GM12878 (cell line): ENCODE measurements around the gene GJD2. TPM values are rescaled to one million over a fixed set of nuclear protein-coding genes. Genes with fewer than 3 reads are reported as not detected.

ENCODE experiments used
- ATAC-seq: fragments of 200-7000 bp; cut with Tn5 transposase; 3 replicates; pipeline ENCODE4 v1.9.1; 2020; ENCODE audit warnings: mild to moderate bottlenecking, moderate library complexity
- BruUV-seq: library from RNA; stranded (reverse); fragments of 400-500 nt; replicated peaks from 2 replicates; lab custom pipeline; 2021; lab: Mats Ljungman, UMichigan
- CTCF ChIA-PET: fragments of 300-600 bp; sonication (Branson Sonifier 250); formaldehyde crosslinking; extraction: SDS; loops from one replicate; lab custom pipeline; 2021; ENCODE audit warnings: inconsistent platforms; lab: Yijun Ruan, JAX
- POLR2A ChIA-PET: fragments of 350-600 bp; formaldehyde crosslinking; extraction: SDS; loops from one replicate; lab custom pipeline; 2021; ENCODE audit warnings: inconsistent platforms; lab: Charles Lee
- RAD21 ChIA-PET: fragments of 300-600 bp; sonication (Branson Sonifier 250); formaldehyde crosslinking; loops from one replicate; lab custom pipeline; 2023; ENCODE audit warnings: antibody characterized with exemption; ENCODE audit not compliant: unreplicated experiment; lab: Charles Lee
- SMC1A ChIA-PET: fragments of 300-600 bp; sonication (Branson Sonifier 250); formaldehyde crosslinking; loops from one replicate; lab custom pipeline; 2023; ENCODE audit not compliant: unreplicated experiment, uncharacterized antibody; lab: Charles Lee
- DNase-seq: peaks from one replicate; pipeline ENCODE4 v3.0.0-alpha.2; 2011; ENCODE audit warnings: low read depth, low spot score
- FAIRE-seq: peaks from 3 replicates; lab custom pipeline; 2011; peaks lifted over from hg19 to GRCh38; lab: Jason Lieb, UNC
- H2AFZ ChIP-seq: 2 replicates; pipeline ENCODE4 v1.6.0; 2011; ENCODE audit warnings: low read depth, low read length, control low read depth; ENCODE audit not compliant: control insufficient read depth
- H3K27ac ChIP-seq: 2 replicates; pipeline ENCODE4 v1.5.1; 2011; ENCODE audit warnings: control low read depth; ENCODE audit not compliant: control insufficient read depth, insufficient read depth
- H3K27me3 ChIP-seq, 2 experiments: replicated peaks in 1 of 2; 2 replicates each; pipeline versions ENCODE4 v1.6.0 to v1.6.1; 2011; ENCODE audit warnings: low read length in 1 of 2; ENCODE audit not compliant: control insufficient read depth in 2 of 2, insufficient read depth in 2 of 2
- H3K36me3 ChIP-seq, 2 experiments: 2 replicates each; pipeline ENCODE4 v1.5.1; 2011; ENCODE audit warnings: low read length in 1 of 2; ENCODE audit not compliant: control insufficient read depth in 2 of 2, insufficient read depth in 2 of 2
- H3K4me1 ChIP-seq: 2 replicates; pipeline ENCODE4 v1.6.1; 2011; ENCODE audit warnings: mild to moderate bottlenecking, low read length, moderate library complexity, mixed read lengths; ENCODE audit not compliant: control insufficient read depth, insufficient read depth
- H3K4me2 ChIP-seq: 2 replicates; pipeline ENCODE4 v1.6.0; 2011; ENCODE audit warnings: control low read depth; ENCODE audit not compliant: control insufficient read depth, insufficient read depth
- H3K4me3 ChIP-seq: fragments of 200-600 bp; sonication (generic); 2 replicates; pipeline ENCODE4 v1.5.1; 2016
- H3K79me2 ChIP-seq: 2 replicates; pipeline ENCODE4 v1.6.0; 2011; ENCODE audit warnings: low read length; ENCODE audit not compliant: control insufficient read depth, insufficient read depth
- H3K9ac ChIP-seq: 2 replicates; pipeline ENCODE4 v1.8.0; 2011; ENCODE audit warnings: low read length, control low read depth, mixed read lengths; ENCODE audit not compliant: control insufficient read depth, insufficient read depth
- H3K9me3 ChIP-seq: replicated peaks from 3 replicates; pipeline ENCODE4 v1.5.1; 2011; ENCODE audit warnings: mild to moderate bottlenecking, low read length; ENCODE audit not compliant: control insufficient read depth, insufficient read depth
- H4K20me1 ChIP-seq: 2 replicates; pipeline ENCODE4 v1.6.0; 2011; ENCODE audit not compliant: control insufficient read depth, insufficient read depth
- BCL3 ChIP-seq: IDR thresholded peaks from 2 replicates; pipeline ENCODE4 v1.6.1; 2011; ENCODE audit warnings: borderline replicate concordance, low read depth, mild to moderate bottlenecking, moderate library complexity, low read length; ENCODE audit not compliant: insufficient read depth, poor library complexity, severe bottlenecking
- HDAC6 ChIP-seq: fragments of 200-600 bp; sonication (generic); IDR thresholded peaks from one replicate; pipeline ENCODE4 v1.8.0; 2017; ENCODE audit warnings: antibody characterized with exemption; ENCODE audit not compliant: unreplicated experiment
- IKZF1 ChIP-seq: fragments of 450-650 bp; conservative IDR thresholded peaks from 2 replicates; pipeline ENCODE4 v1.6.1; 2017; ENCODE audit warnings: antibody characterized with exemption, mild to moderate bottlenecking
- IRF3 ChIP-seq: fragments of 450-650 bp; IDR thresholded peaks from 2 replicates; pipeline ENCODE4 v1.6.1; 2014; ENCODE audit warnings: mild to moderate bottlenecking
- JUND ChIP-seq: IDR thresholded peaks from 2 replicates; pipeline ENCODE4 v1.6.1; 2012; ENCODE audit warnings: low read depth, mild to moderate bottlenecking, low read length, improper control_type of control experiment, moderate library complexity
- RAD21 ChIP-seq: IDR thresholded peaks from 2 replicates; pipeline ENCODE4 v1.6.1; 2011; ENCODE audit warnings: mild to moderate bottlenecking, low read depth, low read length, moderate library complexity; ENCODE audit not compliant: insufficient read depth
- TAF1 ChIP-seq: IDR thresholded peaks from 2 replicates; pipeline ENCODE4 v1.6.1; 2011; ENCODE audit warnings: mild to moderate bottlenecking, low read depth, low read length, borderline replicate concordance
- ZBTB33 ChIP-seq: fragments of 450-650 bp; IDR thresholded peaks from 2 replicates; pipeline ENCODE4 v1.6.1; 2017; ENCODE audit warnings: mild to moderate bottlenecking
- ZNF207 ChIP-seq: fragments of 450-650 bp; IDR thresholded peaks from 2 replicates; pipeline ENCODE4 v1.6.1; 2014; ENCODE audit warnings: antibody characterized with exemption, mild to moderate bottlenecking, borderline replicate concordance
- WGBS: methylation state at CpG from one replicate; pipeline ENCODE4 v1.1.6; 2016; ENCODE audit warnings: low lambda C conversion rate; ENCODE audit not compliant: insufficient replicate concordance, insufficient coverage; ENCODE audit errors: missing lambda C conversion rate; 5-methylcytosine and 5-hydroxymethylcytosine counted together
- in situ Hi-C: fragments of 300-500 bp; cut with MboI; formaldehyde crosslinking; loops from 9 replicates; pipeline ENCODE4 v1.14.3; 2018; ENCODE audit warnings: mixed read lengths
- intact Hi-C: fragments of 100-400 bp; cut with micrococcal nuclease; formaldehyde crosslinking; loops from one replicate; pipeline ENCODE4 v1.14.2; 2022; ENCODE audit not compliant: unreplicated experiment
- polyA plus RNA-seq, 11 experiments: library from polyadenylated mRNA; depleted of rRNA in 4 of 11; unstranded in 6 of 11; stranded (reverse) in 5 of 11; fragments of >200 nt; fragmentation: Nextera tagmentation in 4 of 11; fragmentation: Illumina TruSeq in 1 of 11; extraction: Ambion mirVana in 4 of 11; extraction: Trizol in 1 of 11; gene quantifications; 1 replicate in 1 of 11; 2 replicates in 10 of 11; pipeline versions ENCODE4 v1.2.1 to v1.2.3, GENCODE V29; 2011 to 2016; ENCODE audit warnings: inconsistent platforms in 2 of 11, missing spikeins in 2 of 11, low read depth in 1 of 11
- total RNA-seq, 4 experiments: library from RNA; depleted of rRNA in 3 of 4; stranded (reverse); fragments of >200 nt in 3 of 4; fragmentation: Illumina TruSeq in 1 of 4; extraction: Trizol in 1 of 4; gene quantifications; 2 replicates each; pipeline versions ENCODE4 v1.2.1 to v1.2.3, GENCODE V29; 2013 to 2021

Gene GJD2
- total and polyA plus RNA-seq, 10 of the 15 experiments (the other 5 are each of a cell fraction or from before 2014, with no cell fraction given), result not detected

GRCh38 chr15:34726406-34727100, 28.2 kb downstream of the GJD2 start:
- ChIA-PET CTCF (no interaction called here), RAD21 (no interaction called here), POLR2A (no interaction called here), SMC1A (no interaction called here)
- no peaks in the 10 kb centered on the region for H3K9me3 ChIP-seq
- no peak overlapping the region for H3K9ac ChIP-seq
- H3K79me2 ChIP-seq, result no peaks in the 10 kb centered on the region
- no peak overlapping the region for H3K4me3 ChIP-seq
- DNase-seq (no peak), ATAC-seq (no peak), FAIRE-seq (no peak)
- no peaks in the 10 kb centered on the region for H3K36me3 ChIP-seq
- H4K20me1 ChIP-seq, result no peaks in the 10 kb centered on the region
- H3K27ac ChIP-seq, result no peak overlapping the region
- no TSS peak for BruUV-seq
- TF ChIP-seq TAF1 (no peak), RAD21 (no peak)
- intact Hi-C loops, result no loop called here
- no peak overlapping the region for H2AFZ ChIP-seq
- H3K27me3 ChIP-seq, result peaks cover 0 to 2% of the 10 kb centered on the region in 2 experiments; a peak in 1 of 4 replicates
- H3K4me1 ChIP-seq, result no peaks in the 10 kb centered on the region
- in situ Hi-C loops, result no loop called here
- H3K4me2 ChIP-seq, result no peak overlapping the region
- 0% methylated on average over 2 of the region's 2 CpGs for WGBS

DNA sequence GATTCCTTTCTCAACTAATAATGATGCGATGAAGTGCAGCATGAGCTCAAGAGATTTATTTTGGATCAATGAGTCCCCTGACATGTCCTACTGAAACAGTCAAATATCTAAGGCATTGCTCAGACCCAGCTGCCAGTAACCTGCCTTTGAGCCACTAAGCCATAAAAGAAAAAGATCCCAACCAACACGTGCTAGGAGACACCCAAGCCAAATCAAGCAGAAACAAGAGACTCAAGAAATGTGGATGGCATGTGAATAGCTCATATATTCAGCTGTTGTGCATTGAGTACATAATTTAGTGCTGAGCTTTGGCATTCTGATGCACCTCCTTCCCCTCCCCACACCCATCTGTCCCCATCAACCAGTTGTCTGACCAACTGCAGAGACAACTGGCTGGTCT, 29.2 kb downstream of the GJD2 start:
- H3K79me2 ChIP-seq, result no peaks in the 10 kb centered on the region
- H3K4me2 ChIP-seq, result no peak overlapping the region
- SMC1A ChIA-PET, result no interaction called here
- H3K27me3 ChIP-seq, result peaks cover 0 to 2% of the 10 kb centered on the region in 2 experiments; a peak in 1 of 4 replicates
- FAIRE-seq (no peak), ATAC-seq (no peak), DNase-seq (no peak)
- no peak overlapping the region for H2AFZ ChIP-seq
- CTCF ChIA-PET, result interaction anchor here (1.0 kb wide), 1 partner anchor 17 kb away, joined by 4 read pairs; no protein-coding TSS in a partner anchor
- no peak overlapping the region for H3K27ac ChIP-seq
- no peaks in the 10 kb centered on the region for H3K9me3 ChIP-seq
- POLR2A ChIA-PET, result no interaction called here
- 52% methylated on average over 2 of the region's 2 CpGs for WGBS
- intact Hi-C loops (no loop called here), in situ Hi-C loops (no loop called here)
- H3K4me1 ChIP-seq, result no peaks in the 10 kb centered on the region
- no peak overlapping the region for H3K9ac ChIP-seq
- no TSS peak for BruUV-seq
- H4K20me1 ChIP-seq, result no peaks in the 10 kb centered on the region
- no peaks in the 10 kb centered on the region for H3K36me3 ChIP-seq
- RAD21 ChIA-PET, result no interaction called here
- no peak overlapping the region for H3K4me3 ChIP-seq
- no peak for TF ChIP-seq IRF3
- no peak for TF ChIP-seq BCL3
- TF ChIP-seq JUND, result no peak
- no peak for TF ChIP-seq ZBTB33
- TF ChIP-seq HDAC6, result no peak
- TF ChIP-seq ZNF207, result no peak
- TF ChIP-seq IKZF1, result no peak
